D721Med (cell line): ENCODE measurements around the gene PAX5.

Source experiments
- DNase-seq: peaks from one replicate; pipeline ENCODE4 v3.0.0; 2011; ENCODE audit warnings: low spot score; ENCODE audit not compliant: insufficient read length
- FAIRE-seq: peaks from 2 replicates; lab custom pipeline; 2011; peaks lifted over from hg19 to GRCh38; lab: Jason Lieb, UNC
- CTCF ChIP-seq: IDR thresholded peaks from 2 replicates; pipeline ENCODE4 v1.5.1; 2012; ENCODE audit warnings: mild to moderate bottlenecking, control low read depth; ENCODE audit not compliant: insufficient read depth; ENCODE audit errors: missing control alignments

PAX5 gene

GRCh38 chr9:36995927-36996705, 38.0 kb downstream of the PAX5 start:
- TF ChIP-seq CTCF, result peak; percentile 80
- no peak for FAIRE-seq
- peak; percentile 61 for DNase-seq

- TF ChIP-seq CTCF, result no peak
- DNase-seq (no peak), FAIRE-seq (no peak)
Observed at GRCh38 chr9:36993933-36994764, 39.9 kb downstream of the PAX5 start.

- FAIRE-seq, result no peak
- DNase-seq, result no peak
- TF ChIP-seq CTCF, result no peak
Observed at GRCh38 chr9:36992501-36993316, 41.4 kb downstream of the PAX5 start.

GRCh38 chr9:36991516-36992134, 42.4 kb downstream of the PAX5 start:
- peak; percentile 56 for TF ChIP-seq CTCF
- no peak for FAIRE-seq
- DNase-seq, result peak; percentile 86

GRCh38 chr9:36988848-36989247, 45.2 kb downstream of the PAX5 start:
- no peak for TF ChIP-seq CTCF
- DNase-seq (no peak), FAIRE-seq (no peak)

- TF ChIP-seq CTCF, result no peak
- FAIRE-seq, result no peak
- DNase-seq, result no peak
Observed at GRCh38 chr9:36987891-36988290, 46.2 kb downstream of the PAX5 start.
